Sigmoid colon (tissue), 4 donors: Measurements from ENCODE around the gene TTC12.

Source experiments
- EP300 ChIP-seq, 4 donors: sonication (generic); formaldehyde crosslinking; IDR thresholded peaks; one replicate each; pipeline ENCODE4 v1.6.1; 2017; ENCODE audit warnings: antibody characterized with exemption in 4 of 4
- POLR2A ChIP-seq, 2 donors: fragments of 450-650 bp; IDR thresholded peaks; one replicate each; pipeline ENCODE4 v1.6.1; 2016; ENCODE audit warnings: antibody characterized with exemption in 2 of 2, mild to moderate bottlenecking in 2 of 2, moderate library complexity in 2 of 2
- POLR2AphosphoS5 ChIP-seq, 4 donors: sonication (generic); formaldehyde crosslinking; IDR thresholded peaks; one replicate each; pipeline ENCODE4 v1.6.1; 2017; ENCODE audit warnings: antibody characterized with exemption in 4 of 4
- TF ChIP-seq, protein P1 (sequence below), 4 experiments: fragments of 450-650 bp in 3 of 4; fragments of 200-600 bp in 1 of 4; IDR thresholded peaks; one replicate each; pipeline ENCODE4 v1.5.1; 2016 to 2019; ENCODE audit warnings: antibody characterized with exemption in 4 of 4, mild to moderate bottlenecking in 3 of 4, moderate library complexity in 2 of 4

DNA sequence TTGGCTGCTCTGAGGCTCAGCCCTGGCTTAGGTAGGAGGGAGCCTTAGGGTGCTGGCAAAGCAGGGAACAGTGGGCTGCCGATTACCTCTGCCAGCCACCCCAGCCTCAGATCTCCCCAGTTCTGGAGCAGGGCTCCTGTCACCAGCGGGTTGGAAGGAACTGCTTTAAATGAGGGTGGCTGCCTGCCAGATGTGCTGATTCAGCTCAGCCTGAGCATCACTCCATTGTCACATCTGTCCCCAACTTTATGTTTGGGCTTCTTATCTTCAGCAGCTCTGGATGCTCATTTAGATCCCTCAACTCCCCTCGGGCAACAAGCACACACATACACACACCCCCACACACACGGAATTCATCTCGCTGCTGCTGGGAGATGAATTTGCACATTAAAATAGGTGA is 56.3 kb downstream of the TTC12 start:
- TF ChIP-seq, protein P1, sequence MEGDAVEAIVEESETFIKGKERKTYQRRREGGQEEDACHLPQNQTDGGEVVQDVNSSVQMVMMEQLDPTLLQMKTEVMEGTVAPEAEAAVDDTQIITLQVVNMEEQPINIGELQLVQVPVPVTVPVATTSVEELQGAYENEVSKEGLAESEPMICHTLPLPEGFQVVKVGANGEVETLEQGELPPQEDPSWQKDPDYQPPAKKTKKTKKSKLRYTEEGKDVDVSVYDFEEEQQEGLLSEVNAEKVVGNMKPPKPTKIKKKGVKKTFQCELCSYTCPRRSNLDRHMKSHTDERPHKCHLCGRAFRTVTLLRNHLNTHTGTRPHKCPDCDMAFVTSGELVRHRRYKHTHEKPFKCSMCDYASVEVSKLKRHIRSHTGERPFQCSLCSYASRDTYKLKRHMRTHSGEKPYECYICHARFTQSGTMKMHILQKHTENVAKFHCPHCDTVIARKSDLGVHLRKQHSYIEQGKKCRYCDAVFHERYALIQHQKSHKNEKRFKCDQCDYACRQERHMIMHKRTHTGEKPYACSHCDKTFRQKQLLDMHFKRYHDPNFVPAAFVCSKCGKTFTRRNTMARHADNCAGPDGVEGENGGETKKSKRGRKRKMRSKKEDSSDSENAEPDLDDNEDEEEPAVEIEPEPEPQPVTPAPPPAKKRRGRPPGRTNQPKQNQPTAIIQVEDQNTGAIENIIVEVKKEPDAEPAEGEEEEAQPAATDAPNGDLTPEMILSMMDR (IDR thresholded peaks at IDR 0.05), result no peak
- no peak for TF ChIP-seq POLR2A (IDR thresholded peaks at IDR 0.05)
- TF ChIP-seq EP300 (IDR thresholded peaks at IDR 0.05), result no peak
- no peak for TF ChIP-seq POLR2AphosphoS5 (IDR thresholded peaks at IDR 0.05)
